ENCODE data around the gene THEMIS.

DNA sequence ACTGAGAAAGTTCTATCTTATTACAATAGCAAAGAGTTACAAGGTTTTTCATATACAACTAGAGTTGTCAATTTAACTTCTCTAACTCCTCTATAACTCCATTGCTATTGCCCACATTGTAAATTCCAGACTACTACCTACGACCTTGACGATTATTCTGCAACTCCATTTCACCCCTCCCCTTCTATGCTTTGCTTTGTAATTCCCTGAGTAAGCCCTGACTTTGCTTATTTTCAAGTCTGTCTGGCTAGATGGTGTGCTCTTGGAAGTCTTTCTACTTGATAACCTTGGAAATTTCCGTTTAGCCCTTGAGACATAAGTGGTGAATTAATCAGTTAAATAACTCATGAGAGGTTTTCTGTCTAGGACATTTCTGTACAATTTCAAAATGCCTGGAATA lies 162.4 kb downstream of the THEMIS start:
- TF ChIP-seq, protein P1, sequence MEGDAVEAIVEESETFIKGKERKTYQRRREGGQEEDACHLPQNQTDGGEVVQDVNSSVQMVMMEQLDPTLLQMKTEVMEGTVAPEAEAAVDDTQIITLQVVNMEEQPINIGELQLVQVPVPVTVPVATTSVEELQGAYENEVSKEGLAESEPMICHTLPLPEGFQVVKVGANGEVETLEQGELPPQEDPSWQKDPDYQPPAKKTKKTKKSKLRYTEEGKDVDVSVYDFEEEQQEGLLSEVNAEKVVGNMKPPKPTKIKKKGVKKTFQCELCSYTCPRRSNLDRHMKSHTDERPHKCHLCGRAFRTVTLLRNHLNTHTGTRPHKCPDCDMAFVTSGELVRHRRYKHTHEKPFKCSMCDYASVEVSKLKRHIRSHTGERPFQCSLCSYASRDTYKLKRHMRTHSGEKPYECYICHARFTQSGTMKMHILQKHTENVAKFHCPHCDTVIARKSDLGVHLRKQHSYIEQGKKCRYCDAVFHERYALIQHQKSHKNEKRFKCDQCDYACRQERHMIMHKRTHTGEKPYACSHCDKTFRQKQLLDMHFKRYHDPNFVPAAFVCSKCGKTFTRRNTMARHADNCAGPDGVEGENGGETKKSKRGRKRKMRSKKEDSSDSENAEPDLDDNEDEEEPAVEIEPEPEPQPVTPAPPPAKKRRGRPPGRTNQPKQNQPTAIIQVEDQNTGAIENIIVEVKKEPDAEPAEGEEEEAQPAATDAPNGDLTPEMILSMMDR (conservative IDR thresholded peaks at IDR 0.05; ENCODE audit: low read depth, low read length): no peak
- no peak for TF ChIP-seq EZH2 (IDR thresholded peaks at IDR 0.05; ENCODE audit: borderline replicate concordance, low read depth, low read length, poor library complexity, severe bottlenecking)

Data from A673 (cell line).